Mucosa of gallbladder (tissue), 1 donor: ENCODE data around the gene MAST1. TPM values are rescaled to one million over a fixed set of nuclear protein-coding genes. Genes with fewer than 3 reads are reported as not detected.
"Not testable (repeated sequence)": the region's sequence is repeated elsewhere in the genome, so short reads cannot be mapped to it uniquely, and the experiment has no call there.

ENCODE experiments used
- DNase-seq: peaks from one replicate; pipeline ENCODE4 v3.0.0-alpha.2; 2020; ENCODE audit warnings: low spot score
- total RNA-seq: library from RNA; stranded (reverse); gene quantifications from one replicate; pipeline ENCODE4 v1.2.1, GENCODE V29; 2021
- donor health status: DM: no; HTN: no; CAD: no.

Gene MAST1
- total RNA-seq, 1 donor from 2014 or later: 0.83 TPM

DNA sequence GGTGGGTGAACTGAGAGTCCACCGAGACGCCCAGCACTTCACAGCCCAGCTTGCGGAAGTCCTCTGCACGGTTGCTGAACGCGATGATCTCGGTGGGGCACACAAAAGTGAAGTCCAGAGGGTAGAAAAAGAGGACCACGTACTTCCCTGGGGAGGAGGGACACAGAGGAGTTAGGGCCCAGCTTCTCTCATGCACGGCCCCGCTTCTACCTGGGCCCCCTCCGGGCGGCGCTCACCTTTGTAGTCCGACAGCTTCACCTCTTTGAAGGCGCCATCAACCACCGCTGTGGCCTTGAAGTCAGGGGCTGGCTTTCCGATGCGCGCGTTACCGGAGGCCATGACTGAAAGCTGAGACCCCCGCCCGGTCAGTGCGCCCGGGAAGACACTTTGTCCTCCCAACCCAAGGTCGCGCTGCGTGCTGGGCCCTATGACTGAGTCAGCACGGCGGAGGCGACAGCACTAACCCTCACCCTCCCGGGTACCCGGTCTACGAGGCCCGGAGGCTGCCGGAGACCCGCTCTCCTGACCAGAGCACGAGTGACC, 37.3 kb upstream of the MAST1 start:
- no peak for DNase-seq

DNA sequence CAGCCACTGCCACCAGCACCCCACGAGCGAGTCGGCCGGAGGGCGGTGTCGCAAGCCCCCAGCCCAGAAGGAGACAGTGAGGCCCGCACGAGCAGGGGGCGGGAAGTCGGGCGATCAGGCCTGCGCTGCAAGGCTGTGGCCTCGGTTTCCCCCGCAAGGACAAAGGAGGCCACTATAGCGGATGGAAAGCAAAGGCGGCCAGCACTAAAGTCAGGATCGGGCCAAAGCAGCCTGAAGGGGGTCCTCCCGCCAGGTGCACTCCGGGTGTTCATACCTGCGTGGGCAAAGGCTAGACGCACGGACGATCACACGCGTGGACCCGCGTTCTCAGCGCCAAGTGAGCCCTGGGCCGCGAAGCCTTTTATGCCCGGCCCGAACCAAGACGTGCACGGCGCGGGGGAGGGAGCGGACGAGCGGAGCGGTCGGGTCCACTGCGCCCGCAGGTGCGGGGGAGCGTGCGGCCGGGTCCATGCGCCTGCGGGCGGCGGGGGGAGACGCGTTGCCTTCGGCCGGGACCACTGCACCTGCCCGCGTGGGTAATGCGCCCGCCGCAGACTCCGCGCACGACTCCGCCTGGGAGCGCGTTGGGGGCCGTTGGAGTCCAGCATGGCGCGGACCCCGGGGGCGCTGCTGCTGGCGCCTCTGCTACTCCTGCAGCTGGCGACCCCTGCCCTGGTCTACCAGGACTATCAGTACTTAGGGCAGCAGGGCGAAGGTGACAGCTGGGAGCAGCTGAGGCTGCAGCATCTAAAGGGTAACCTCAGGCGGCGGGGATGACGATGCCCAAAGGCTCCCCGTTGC, 36.6 kb upstream of the MAST1 start, which contains the start of the genes PRDX2 and THSD8:
PRDX2 (minus strand) TSS at position 335 of the 801 bp plus-strand sequence. CDS start 539 bp downstream, outside the sequence.
THSD8 (plus strand) TSS at position 604 of the 801 bp plus-strand sequence; CDS start at position 607, 3 bp downstream.
- peak; percentile 75 for DNase-seq

- no peak for DNase-seq
These were observed 35.8 kb upstream of the MAST1 start for GRCh38 chr19:12802267-12803106.

GRCh38 chr19:12804051-12804450, 34.3 kb upstream of the MAST1 start:
- DNase-seq: no peak

GRCh38 chr19:12806242-12807081, 31.9 kb upstream of the MAST1 start, which contains the start of gene RNASEH2A:
Gene RNASEH2A, plus strand, starts transcription at chr19:12806584. Its CDS starts 90 bp downstream, at chr19:12806674.
- peak; percentile 91 for DNase-seq

DNA sequence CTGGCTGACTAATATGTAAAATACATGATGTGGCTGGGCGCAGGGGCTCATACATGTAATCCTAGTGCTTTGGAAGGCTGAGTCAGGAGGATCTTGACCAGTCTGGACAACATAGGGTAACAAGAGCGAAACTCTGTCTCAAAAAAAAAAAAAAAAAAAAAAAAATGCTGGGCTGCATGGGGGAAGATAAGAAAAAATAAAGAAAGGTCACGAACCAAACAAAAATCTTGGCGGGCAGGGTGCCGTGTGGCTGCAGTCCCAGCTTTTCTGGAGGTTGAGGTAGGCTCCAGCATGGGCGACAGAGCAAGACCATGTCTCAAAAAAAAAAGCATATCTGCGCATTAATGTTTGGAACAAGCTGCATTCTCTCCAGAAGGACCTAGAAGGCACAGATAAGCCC, 23.2 kb upstream of the MAST1 start:
- no peak for DNase-seq

DNA sequence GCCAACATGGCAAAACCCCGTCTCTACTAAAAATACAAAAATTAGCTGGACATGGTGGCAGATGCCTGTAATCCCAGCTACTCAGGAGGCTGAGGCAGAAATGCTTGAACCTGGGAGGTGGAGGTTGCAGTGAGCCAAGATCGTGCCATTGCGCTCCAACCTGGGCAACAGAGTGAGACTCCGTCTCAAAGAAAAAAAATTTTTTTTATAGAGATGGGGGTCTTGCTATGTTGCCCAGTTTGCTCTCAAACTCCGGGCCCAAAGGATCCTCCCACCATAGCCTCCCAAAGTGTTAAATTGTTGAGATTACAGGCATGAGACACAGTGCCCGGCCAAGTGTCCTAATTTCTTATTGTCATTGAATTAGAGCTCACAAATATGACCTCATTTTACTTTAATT, 21.1 kb upstream of the MAST1 start:
- DNase-seq: not testable (repeated sequence)

DNA sequence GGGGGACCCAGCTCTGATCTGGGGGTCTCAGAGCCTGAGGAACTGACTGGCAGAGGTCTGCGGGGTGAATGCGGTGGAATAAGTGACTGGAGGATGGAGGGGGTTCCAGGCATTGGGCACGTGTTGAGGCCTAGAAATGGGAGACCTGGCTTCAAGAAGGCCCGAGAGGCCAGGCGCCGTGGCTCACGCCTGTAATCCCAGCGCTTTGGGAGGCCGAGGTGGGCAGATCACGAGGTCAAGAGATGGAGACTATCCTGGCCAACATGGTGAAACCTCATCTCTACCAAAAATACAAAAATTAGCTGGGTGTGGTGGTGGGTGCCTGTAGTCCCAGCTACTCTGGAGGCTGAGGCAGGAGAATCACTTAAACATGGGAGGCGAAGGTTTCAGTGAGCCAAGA, 20.5 kb upstream of the MAST1 start:
- DNase-seq: not testable (repeated sequence)

DNA sequence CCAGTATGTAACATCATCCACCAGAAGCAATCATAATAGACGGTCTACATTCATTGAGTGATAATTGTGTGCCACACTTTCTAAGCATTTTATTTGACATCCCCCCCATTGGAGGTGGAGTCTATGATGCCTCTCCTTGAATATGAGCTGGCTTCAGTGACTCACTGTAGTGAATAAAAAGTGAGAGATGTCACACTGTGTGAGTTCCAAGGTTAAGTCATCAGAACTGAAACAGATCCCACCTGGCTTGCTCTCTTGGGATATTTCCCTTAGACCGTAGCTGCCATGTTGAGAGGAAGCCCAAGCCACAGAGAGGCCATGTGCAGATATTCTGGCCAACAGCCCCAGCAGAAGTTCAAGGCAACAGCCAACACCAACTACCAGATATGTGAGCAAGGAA, 16.6 kb upstream of the MAST1 start:
- DNase-seq: no peak

GRCh38 chr19:12825254-12826131, 12.8 kb upstream of the MAST1 start:
- DNase-seq: no peak

GRCh38 chr19:12828494-12828893, 9.8 kb upstream of the MAST1 start:
- no peak for DNase-seq

GRCh38 chr19:12833418-12833737, 4.9 kb upstream of the MAST1 start:
- no peak for DNase-seq

DNA sequence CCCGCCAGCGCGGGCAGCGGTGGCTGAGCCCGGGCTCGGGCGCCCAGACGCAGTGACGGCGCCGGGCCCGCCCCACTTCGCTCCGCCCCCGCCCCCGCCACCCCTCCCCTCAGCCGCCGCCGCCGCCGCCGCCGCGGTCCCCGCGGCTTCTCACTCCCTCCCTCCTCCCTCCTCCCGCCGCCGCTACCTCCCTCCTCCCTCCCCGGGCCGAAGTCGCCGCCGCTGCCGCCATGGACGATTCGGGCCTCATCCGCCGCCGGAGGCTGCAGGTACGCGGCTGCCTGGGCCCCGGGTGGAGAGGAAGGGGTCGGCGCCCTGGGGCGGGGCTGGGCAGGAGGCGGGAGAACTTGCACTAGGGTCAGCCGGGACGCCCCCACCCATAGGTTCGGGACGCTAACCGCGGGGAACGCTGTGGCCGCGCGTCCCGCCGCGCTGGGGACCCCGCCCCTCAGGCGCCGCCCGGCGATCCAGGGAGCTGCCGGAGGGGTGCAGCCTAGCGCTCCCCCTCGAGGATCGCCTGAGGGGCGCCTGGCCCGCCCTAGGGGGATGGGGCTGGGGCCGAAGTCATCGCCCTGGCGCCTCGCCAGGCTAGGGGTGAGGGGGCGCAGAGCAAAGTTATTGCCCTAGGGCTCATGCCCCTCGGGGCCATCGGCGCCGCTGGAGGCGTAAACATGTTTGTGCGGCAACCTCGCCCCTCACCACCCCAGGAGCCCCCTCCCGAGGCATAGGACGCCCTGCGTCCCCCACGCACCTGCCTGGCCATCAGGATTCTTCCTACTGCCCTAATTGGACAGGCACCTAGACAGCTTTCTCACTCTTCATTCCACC, 4.4 kb upstream of the MAST1 start:
- no peak for DNase-seq

- DNase-seq: no peak
These were observed 3.8 kb upstream of the MAST1 start, which contains the start of gene RTBDN for GRCh38 chr19:12834566-12834943. Gene RTBDN, minus strand, starts transcription at chr19:12834579. Its CDS starts 4,600 bp downstream, at chr19:12829979.

DNA sequence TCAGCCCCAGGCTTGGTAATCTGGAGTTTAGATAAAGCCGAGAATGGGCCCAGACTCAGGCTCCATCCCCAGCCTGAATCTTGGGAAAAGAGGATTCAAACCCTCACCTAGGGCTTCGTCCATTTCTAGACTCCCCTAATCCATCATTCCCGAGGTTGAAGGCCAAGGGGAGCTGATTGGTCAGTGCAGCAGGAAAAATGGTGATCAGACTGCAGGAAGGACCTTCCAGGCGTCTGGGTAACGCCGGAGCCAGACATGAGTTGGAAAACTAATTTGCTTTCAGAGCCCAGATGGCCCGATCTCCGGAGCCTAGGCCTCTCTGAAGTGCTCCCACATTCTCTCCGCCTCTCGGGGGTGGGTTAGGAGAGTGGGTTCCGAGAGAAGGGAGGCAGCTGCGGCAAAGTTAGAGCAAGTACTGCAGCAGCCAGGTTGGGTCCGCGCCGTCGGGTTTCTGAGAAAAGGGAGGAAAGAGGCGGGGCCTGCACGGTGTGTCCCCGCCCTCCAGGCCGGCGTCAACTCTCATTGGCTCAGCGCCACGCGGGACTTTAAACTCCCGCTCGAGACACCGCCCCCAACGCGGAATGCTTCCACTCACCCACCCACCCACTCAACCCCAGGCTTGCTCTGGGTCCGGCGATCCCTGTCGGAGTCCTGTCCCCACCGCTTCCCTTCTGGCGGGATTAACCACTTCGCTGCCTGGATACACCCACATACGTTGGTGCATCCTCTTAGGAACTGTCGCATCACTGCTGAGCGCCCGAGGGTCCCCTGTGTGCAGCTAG, 3.1 kb upstream of the MAST1 start:
- no peak for DNase-seq

DNA sequence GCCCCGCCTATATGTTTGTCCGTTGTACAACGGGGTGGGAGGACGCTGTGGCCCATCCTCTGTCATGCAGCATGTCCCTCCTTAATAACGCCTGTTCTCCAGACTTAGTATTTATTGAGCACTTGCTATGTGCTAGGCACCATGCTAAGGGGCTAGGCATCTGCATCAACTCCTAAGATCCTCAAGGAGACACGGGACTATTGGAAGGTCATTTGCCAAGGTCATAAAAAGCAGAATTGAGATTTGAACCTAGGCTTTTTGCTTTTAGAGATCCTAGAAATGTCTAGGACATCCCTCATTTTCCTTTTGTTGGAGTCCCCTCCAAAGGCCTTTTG, 1.8 kb upstream of the MAST1 start:
- no peak for DNase-seq

- DNase-seq: no peak
These were observed 1.1 kb upstream of the MAST1 start for GRCh38 chr19:12837225-12837624.

- no peak for DNase-seq
These were observed 806 bp downstream of the MAST1 start for GRCh38 chr19:12838886-12839756.
